ENCODE data around the gene PRICKLE2.

PRICKLE2 gene

DNA sequence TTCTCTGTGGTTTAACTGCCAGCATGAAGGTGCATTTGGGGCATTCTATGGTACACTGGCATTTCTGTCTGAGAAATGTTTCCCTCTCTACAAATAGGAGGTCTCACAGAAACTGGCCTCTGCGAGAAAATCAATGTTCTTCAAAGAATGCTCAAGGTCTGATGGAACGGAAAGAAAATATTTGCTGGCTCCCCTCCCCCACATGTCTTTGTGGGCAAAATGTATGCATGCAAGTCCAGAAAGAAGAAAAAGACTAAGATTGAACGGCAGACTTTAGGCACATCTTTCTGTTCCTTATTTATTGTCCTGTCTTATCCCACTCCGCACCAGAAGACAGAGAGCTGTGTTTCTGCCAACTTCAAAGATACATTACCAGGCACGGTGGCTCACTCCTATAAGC lies 118.1 kb downstream of the PRICKLE2 start:
- no peaks in the 10 kb centered on the region for H3K36me3 ChIP-seq (ENCODE audit: control insufficient read depth, low read length)
- no peak overlapping the region for H3K4me3 ChIP-seq (ENCODE audit: low read length)
- H3K27me3 ChIP-seq (ENCODE audit: control insufficient read depth, low read length) = no peaks in the 10 kb centered on the region
- no peaks in the 10 kb centered on the region for H3K9me3 ChIP-seq (ENCODE audit: control insufficient read depth, insufficient read depth, low read length)
- no peaks in the 10 kb centered on the region for H3K79me2 ChIP-seq (ENCODE audit: control insufficient read depth, low read length)
- H3K4me2 ChIP-seq (ENCODE audit: low read length) = no peak overlapping the region
- no peaks in the 10 kb centered on the region for H3F3A ChIP-seq (ENCODE audit: control insufficient read depth, insufficient read depth)
- H3K27ac ChIP-seq (ENCODE audit: low read depth, low read length) = no peak overlapping the region
- no peak for TF ChIP-seq CTCF (IDR thresholded peaks at IDR 0.05; ENCODE audit: low read depth, low read length, poor library complexity, severe bottlenecking)
- no peak for TF ChIP-seq EZH2phosphoT487 (IDR thresholded peaks at IDR 0.05; ENCODE audit: borderline replicate concordance, low read length)
- no peaks in the 10 kb centered on the region for H3K9me2 ChIP-seq (replicated peaks; ENCODE audit: control insufficient read depth, low read length)
- H3K4me1 ChIP-seq (ENCODE audit: control insufficient read depth, low read length) = peaks cover 8% of the 10 kb centered on the region
- H4K20me1 ChIP-seq (ENCODE audit: control insufficient read depth, insufficient read depth, low read depth, low read length) = no peaks in the 10 kb centered on the region

DNA sequence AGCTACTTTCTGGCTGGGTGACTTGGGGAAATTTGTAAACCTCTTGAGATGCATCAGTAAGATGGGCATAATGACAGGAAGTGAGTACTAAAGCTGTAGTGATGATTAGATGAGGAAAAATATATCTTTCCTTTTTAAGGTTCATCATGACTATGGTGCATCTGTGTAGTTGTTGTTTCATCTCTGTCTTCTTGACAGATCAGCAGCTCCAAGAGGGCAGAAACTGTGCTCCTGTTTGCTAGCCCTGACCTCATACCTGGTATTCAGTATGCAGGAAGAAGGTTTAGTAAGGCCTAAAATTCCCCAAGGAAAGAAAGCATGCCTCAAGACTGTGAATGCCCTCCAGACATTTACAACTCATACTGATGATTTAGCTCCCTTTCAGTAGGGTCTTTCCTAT lies 119.5 kb downstream of the PRICKLE2 start:
- no peaks in the 10 kb centered on the region for H3K36me3 ChIP-seq (ENCODE audit: control insufficient read depth, low read length)
- no peak overlapping the region for H3K27ac ChIP-seq (ENCODE audit: low read depth, low read length)
- TF ChIP-seq EZH2phosphoT487 (IDR thresholded peaks at IDR 0.05; ENCODE audit: borderline replicate concordance, low read length) (no peak), CTCF (IDR thresholded peaks at IDR 0.05; ENCODE audit: low read depth, low read length, poor library complexity, severe bottlenecking) (no peak)
- no peak overlapping the region for H3K4me2 ChIP-seq (ENCODE audit: low read length)
- H4K20me1 ChIP-seq (ENCODE audit: control insufficient read depth, insufficient read depth, low read depth, low read length) = no peaks in the 10 kb centered on the region
- H3K79me2 ChIP-seq (ENCODE audit: control insufficient read depth, low read length) = no peaks in the 10 kb centered on the region
- peaks cover 8% of the 10 kb centered on the region for H3K4me1 ChIP-seq (ENCODE audit: control insufficient read depth, low read length)
- no peaks in the 10 kb centered on the region for H3K9me3 ChIP-seq (ENCODE audit: control insufficient read depth, insufficient read depth, low read length)
- H3K27me3 ChIP-seq (ENCODE audit: control insufficient read depth, low read length) = no peaks in the 10 kb centered on the region
- H3K9me2 ChIP-seq (replicated peaks; ENCODE audit: control insufficient read depth, low read length) = no peaks in the 10 kb centered on the region
- no peaks in the 10 kb centered on the region for H3F3A ChIP-seq (ENCODE audit: control insufficient read depth, insufficient read depth)
- no peak overlapping the region for H3K4me3 ChIP-seq (ENCODE audit: low read length)

DNA sequence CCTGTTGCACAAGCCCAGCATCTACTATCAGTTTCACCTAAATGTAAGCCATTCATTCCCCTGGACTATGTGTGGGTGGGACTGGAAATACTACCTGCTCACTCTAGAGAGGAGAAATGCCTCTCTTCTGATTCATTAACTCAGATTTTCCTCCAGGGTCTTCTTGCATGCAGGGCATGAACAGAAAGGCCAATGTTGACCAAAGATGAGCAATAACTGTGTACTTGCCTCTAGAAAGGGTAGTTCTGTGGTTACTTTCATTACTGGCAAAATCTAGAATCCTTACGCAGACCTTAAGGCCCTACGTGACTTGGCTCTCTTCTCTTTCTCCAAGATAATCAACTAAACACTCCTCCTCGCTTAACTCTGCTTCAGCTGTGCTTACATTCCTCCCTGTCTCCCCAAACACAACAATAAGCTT lies 120.6 kb downstream of the PRICKLE2 start:
- peaks cover 8% of the 10 kb centered on the region for H3K4me1 ChIP-seq (ENCODE audit: control insufficient read depth, low read length)
- H3K79me2 ChIP-seq (ENCODE audit: control insufficient read depth, low read length) = no peaks in the 10 kb centered on the region
- H3K27ac ChIP-seq (ENCODE audit: low read depth, low read length) = no peak overlapping the region
- H3K27me3 ChIP-seq (ENCODE audit: control insufficient read depth, low read length) = no peaks in the 10 kb centered on the region
- H3K9me3 ChIP-seq (ENCODE audit: control insufficient read depth, insufficient read depth, low read length) = no peaks in the 10 kb centered on the region
- no peak overlapping the region for H3K4me3 ChIP-seq (ENCODE audit: low read length)
- no peaks in the 10 kb centered on the region for H3K36me3 ChIP-seq (ENCODE audit: control insufficient read depth, low read length)
- no peaks in the 10 kb centered on the region for H4K20me1 ChIP-seq (ENCODE audit: control insufficient read depth, insufficient read depth, low read depth, low read length)
- no peaks in the 10 kb centered on the region for H3K9me2 ChIP-seq (replicated peaks; ENCODE audit: control insufficient read depth, low read length)
- no peak overlapping the region for H3K4me2 ChIP-seq (ENCODE audit: low read length)
- H3F3A ChIP-seq (ENCODE audit: control insufficient read depth, insufficient read depth) = no peaks in the 10 kb centered on the region
- TF ChIP-seq EZH2phosphoT487 (IDR thresholded peaks at IDR 0.05; ENCODE audit: borderline replicate concordance, low read length) (no peak), CTCF (IDR thresholded peaks at IDR 0.05; ENCODE audit: low read depth, low read length, poor library complexity, severe bottlenecking) (no peak)

DNA sequence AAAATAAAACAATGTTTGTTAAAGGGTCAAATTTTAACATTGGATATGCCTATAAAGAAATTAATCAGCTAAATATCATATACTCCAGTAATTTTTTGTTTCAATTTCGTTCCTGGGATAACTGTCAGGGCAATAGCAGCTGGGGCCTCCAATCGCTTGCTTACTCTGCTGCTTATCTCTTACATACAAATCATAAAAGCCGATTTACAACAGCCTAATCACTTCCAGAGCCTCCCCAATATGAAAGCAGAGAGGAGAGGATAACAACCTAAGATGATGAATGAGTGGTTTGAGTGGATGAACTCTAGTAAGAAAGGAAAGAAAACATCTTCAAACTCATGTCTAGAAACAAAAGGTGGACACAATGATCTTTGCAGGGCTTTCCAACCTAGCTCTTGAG lies 121.3 kb downstream of the PRICKLE2 start:
- no peaks in the 10 kb centered on the region for H4K20me1 ChIP-seq (ENCODE audit: control insufficient read depth, insufficient read depth, low read depth, low read length)
- H3K4me1 ChIP-seq (ENCODE audit: control insufficient read depth, low read length) = peaks cover 8% of the 10 kb centered on the region
- H3K79me2 ChIP-seq (ENCODE audit: control insufficient read depth, low read length) = no peaks in the 10 kb centered on the region
- H3K4me3 ChIP-seq (ENCODE audit: low read length) = no peak overlapping the region
- H3K27ac ChIP-seq (ENCODE audit: low read depth, low read length) = no peak overlapping the region
- no peak overlapping the region for H3K4me2 ChIP-seq (ENCODE audit: low read length)
- no peaks in the 10 kb centered on the region for H3F3A ChIP-seq (ENCODE audit: control insufficient read depth, insufficient read depth)
- TF ChIP-seq EZH2phosphoT487 (IDR thresholded peaks at IDR 0.05; ENCODE audit: borderline replicate concordance, low read length) (no peak), CTCF (IDR thresholded peaks at IDR 0.05; ENCODE audit: low read depth, low read length, poor library complexity, severe bottlenecking) (no peak)
- no peaks in the 10 kb centered on the region for H3K36me3 ChIP-seq (ENCODE audit: control insufficient read depth, low read length)
- no peaks in the 10 kb centered on the region for H3K9me2 ChIP-seq (replicated peaks; ENCODE audit: control insufficient read depth, low read length)
- no peaks in the 10 kb centered on the region for H3K9me3 ChIP-seq (ENCODE audit: control insufficient read depth, insufficient read depth, low read length)
- no peaks in the 10 kb centered on the region for H3K27me3 ChIP-seq (ENCODE audit: control insufficient read depth, low read length)

Data from DOHH2 (cell line).